ENCODE results near the gene CYP27C1.
A peak's percentile ranks its signal among the peaks of the same experiment; 100 is the strongest.
"Not testable (repeated sequence)": the region's sequence is repeated elsewhere in the genome, so short reads cannot be mapped to it uniquely, and the experiment has no call there.

CYP27C1 gene

DNA sequence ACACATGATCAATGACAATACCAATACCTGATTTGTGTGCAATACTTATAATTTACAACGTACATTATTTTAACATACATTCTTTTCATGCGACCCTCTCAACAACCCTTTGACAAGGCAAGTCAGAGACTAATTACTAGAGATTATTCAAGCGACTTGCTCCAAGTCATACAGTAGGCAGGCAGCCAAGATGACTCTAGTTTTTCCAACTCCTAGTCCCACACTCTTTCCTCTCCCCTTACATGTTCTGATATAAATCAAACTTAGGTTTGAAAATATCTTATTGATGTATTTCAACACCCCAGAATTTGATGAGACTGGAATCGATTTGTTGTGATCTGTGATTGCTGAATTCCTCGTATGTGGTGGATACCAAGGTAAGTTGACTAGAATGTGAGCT lies 8.0 kb upstream of the CYP27C1 start:
- DNase-seq (ENCODE audit: low read depth), result no peak
- no peak overlapping the region for H3K4me3 ChIP-seq (ENCODE audit: low read depth, low read length)
- TF ChIP-seq, protein P1, sequence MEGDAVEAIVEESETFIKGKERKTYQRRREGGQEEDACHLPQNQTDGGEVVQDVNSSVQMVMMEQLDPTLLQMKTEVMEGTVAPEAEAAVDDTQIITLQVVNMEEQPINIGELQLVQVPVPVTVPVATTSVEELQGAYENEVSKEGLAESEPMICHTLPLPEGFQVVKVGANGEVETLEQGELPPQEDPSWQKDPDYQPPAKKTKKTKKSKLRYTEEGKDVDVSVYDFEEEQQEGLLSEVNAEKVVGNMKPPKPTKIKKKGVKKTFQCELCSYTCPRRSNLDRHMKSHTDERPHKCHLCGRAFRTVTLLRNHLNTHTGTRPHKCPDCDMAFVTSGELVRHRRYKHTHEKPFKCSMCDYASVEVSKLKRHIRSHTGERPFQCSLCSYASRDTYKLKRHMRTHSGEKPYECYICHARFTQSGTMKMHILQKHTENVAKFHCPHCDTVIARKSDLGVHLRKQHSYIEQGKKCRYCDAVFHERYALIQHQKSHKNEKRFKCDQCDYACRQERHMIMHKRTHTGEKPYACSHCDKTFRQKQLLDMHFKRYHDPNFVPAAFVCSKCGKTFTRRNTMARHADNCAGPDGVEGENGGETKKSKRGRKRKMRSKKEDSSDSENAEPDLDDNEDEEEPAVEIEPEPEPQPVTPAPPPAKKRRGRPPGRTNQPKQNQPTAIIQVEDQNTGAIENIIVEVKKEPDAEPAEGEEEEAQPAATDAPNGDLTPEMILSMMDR (IDR thresholded peaks at IDR 0.05; ENCODE audit: insufficient read depth, low read depth, low read length, missing control alignments), result no peak

DNA sequence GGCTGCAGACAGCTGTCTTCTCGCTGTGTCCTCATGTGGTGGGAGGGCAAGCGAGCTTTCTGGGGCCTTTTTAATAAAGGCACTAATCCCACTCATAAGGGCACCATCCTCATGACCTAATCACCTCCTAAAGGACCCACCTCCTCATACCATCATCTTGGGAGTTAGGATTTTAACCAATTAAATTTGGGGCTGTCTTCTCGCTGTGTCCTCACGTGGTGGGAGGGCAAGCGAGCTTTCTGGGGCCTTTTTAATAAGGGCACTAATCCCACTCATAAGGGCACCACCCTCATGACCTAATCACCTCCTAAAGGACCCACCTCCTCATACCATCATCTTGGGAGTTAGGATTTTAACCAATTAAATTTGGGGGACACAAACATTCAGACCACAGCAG lies 7.2 kb upstream of the CYP27C1 start:
- not testable (repeated sequence) for H3K4me3 ChIP-seq (ENCODE audit: low read depth, low read length)

DNA sequence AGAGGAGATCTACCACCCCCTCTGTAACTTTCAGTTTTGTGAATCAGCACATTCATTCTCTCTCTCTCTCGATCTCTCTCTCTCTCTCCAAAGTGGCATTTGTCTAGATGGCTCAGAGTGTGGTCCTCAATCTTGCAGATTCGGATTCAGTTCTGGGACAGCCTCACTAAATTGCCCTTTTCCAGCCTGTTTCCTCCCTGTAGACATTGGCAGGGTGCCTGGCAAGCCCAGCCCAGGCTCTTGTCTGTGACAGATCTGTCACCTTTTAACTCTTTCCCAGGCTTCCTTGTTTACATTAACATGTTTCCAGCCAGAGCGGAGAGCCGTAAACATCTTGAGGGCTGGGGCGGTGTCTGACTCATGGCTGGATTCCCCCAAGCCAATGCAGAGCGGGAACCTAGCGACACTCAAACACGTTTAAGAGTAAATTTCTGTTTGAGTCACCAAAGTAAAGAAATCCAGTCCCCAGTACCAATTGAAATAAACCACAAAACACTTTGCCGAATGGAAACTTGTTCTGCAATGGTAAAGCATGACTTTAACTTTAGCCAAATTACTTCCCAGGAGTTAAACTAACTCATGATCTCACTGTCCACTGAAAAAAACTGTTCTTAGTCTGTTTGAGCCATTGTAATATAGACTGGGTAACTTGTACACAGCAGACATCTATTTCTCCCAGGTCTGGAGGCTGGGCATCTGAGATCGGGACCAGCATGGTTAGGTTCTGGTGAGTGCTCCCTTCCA lies 6.6 kb upstream of the CYP27C1 start:
- TF ChIP-seq, protein P1 (IDR thresholded peaks at IDR 0.05; ENCODE audit: insufficient read depth, low read depth, low read length, missing control alignments), result no peak
- DNase-seq (ENCODE audit: low read depth), result peak; percentile 67
- H3K4me3 ChIP-seq (ENCODE audit: low read depth, low read length), result no peak overlapping the region

More for the DNA sequence above, 7.2 kb upstream of the CYP27C1 start:
- not testable (repeated sequence) for DNase-seq (ENCODE audit: low read depth)

DNA sequence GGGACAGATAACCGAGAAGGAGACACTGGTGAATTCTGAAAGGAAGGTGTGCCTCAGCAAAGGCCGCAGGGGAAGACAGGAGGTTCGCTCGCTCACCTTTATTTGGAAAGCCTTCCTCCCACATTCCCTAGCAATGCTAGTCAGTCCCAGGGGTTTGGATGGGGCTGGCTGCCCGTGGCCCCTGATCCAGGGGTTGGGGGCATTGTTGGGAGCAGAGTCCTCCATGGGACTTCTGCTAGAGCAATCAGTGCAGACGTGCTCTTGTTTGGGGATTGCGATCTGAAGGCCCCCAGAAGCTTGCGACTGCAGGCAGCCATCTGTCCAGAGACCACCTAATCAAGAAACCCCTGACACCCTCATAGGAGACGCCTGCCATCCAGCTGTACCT lies 6.0 kb upstream of the CYP27C1 start:
- TF ChIP-seq, protein P1 (IDR thresholded peaks at IDR 0.05; ENCODE audit: insufficient read depth, low read depth, low read length, missing control alignments), result no peak
- DNase-seq (ENCODE audit: low read depth), result no peak

DNA sequence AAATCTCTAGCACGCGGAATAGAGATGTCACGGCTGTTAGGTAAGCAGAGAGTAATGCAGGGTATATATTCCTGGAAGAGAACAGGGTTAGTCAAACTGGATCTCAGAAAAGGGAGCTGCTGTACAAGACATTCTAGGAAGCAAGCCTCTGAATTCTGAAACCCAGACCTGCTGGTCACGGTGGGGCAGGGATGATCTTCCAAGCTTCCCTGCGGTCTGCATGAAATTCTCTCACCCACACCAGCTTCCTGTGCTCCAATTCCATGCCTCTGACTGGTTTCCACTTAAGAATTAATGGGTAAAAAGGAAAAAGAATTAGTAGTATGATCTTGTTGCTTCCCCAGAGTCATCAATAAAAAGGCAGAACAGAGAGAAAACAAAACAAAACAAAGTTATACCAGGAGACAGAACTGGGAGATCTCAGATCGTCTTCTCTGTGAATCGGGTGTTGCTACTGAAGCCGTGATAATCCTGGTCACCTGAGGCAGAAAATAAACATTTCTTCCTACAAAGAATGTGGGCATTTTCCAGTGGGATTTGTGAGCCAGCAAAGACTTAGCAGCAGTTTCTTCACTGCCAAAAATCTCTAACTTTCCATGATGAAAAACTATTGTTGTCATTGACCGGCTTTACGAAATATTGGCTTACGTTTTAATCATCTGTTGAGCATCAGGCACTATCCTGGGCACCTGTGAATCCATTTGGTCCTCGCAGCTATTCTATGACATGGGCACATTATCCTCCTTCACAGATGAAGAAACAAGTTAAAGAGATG lies 5.3 kb upstream of the CYP27C1 start:
- DNase-seq (ENCODE audit: low read depth), result no peak
- TF ChIP-seq, protein P1 (IDR thresholded peaks at IDR 0.05; ENCODE audit: insufficient read depth, low read depth, low read length, missing control alignments), result no peak
- H3K4me3 ChIP-seq (ENCODE audit: low read depth, low read length), result no peak overlapping the region

More for the DNA sequence above, 6.0 kb upstream of the CYP27C1 start:
- H3K4me3 ChIP-seq (ENCODE audit: low read depth, low read length), result no peak overlapping the region

DNA sequence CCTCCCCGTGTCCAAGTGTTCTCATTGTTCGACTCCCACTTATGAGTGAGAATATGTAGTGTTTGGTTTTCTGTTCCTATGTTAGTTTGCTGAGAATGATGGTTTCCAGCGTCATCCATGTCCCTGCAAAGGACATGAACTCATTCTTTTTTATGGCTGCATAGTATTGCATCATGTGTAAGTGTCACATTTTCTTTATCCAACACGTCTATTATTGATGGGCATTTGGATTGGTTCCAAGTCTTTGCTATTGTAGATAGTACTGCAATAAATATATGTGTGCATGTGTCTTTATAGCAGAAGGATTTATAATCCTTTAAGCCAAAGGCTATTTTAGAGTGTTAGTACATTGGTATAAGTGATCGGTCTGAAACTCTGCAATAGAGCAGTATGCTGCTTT lies 4.0 kb upstream of the CYP27C1 start:
- DNase-seq (ENCODE audit: low read depth); H3K4me3 ChIP-seq (ENCODE audit: low read depth, low read length): not testable (repeated sequence)

DNA sequence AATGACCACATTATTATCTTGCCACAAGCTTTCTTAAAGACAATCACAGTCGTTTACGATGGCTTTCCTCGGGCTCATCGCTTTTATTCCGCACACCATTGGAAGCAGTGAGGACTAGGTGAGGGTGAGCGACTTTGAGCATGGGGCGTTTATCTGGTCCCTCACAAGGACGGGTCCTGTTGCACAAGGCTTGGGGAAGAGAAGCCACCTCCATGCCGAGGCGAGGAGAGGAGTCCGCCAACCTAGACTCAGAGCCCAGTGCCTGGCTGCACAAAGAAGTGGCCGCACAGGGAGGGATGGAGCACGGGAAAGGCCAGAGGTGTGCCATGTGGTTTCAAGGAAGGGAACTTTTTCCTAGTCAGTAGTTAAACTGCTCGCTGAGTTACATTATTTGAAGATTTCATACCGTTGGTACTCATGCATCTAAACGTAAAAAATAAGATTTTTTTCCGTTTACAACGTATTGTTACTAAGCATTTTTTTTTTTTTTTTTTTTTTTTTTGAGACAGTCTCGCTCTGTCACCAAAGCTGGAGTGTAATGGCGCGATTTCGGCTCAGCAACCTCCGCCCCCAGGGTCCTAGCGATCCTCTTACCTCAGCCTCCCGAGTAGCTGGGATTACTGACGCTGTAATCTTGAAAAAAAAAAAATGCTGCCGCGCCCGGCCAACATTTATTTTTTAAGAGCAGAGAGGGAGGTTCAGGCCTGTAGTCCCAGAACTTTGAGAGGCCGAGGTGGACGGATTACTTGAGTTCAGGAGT lies 849 bp upstream of the CYP27C1 start:
- H3K4me3 ChIP-seq (ENCODE audit: low read depth, low read length), result no peak overlapping the region
- TF ChIP-seq, protein P1 (IDR thresholded peaks at IDR 0.05; ENCODE audit: insufficient read depth, low read depth, low read length, missing control alignments), result no peak

More for the DNA sequence above, 849 bp upstream of the CYP27C1 start:
- no peak for DNase-seq (ENCODE audit: low read depth)
